Measurements from ENCODE around the gene SMYD3.
A peak's percentile ranks its signal among the peaks of the same experiment; 100 is the strongest.

The SMYD3 gene

GRCh38 chr1:246131095-246131494, 376.0 kb downstream of the SMYD3 start:
- DNase-seq, result no peak

- DNase-seq, result no peak
Measured at GRCh38 chr1:246128494-246129069, 378.5 kb downstream of the SMYD3 start.

GRCh38 chr1:246126580-246126979, 380.5 kb downstream of the SMYD3 start:
- no peak for DNase-seq

- DNase-seq, result no peak
Measured at GRCh38 chr1:246122071-246122470, 385.0 kb downstream of the SMYD3 start.

- DNase-seq, result no peak
Measured at GRCh38 chr1:246121533-246121932, 385.5 kb downstream of the SMYD3 start.

- DNase-seq, result peak; percentile 43
Measured at GRCh38 chr1:246117066-246117791, 389.9 kb downstream of the SMYD3 start.

- no peak for DNase-seq
Measured at GRCh38 chr1:246114369-246114768, 392.7 kb downstream of the SMYD3 start.

- peak; percentile 52 for DNase-seq
Measured at GRCh38 chr1:246113555-246114095, 393.5 kb downstream of the SMYD3 start.

GRCh38 chr1:246111570-246111969, 395.5 kb downstream of the SMYD3 start:
- no peak for DNase-seq

- DNase-seq, result peak; percentile 96
Measured at GRCh38 chr1:246110343-246111219, 396.5 kb downstream of the SMYD3 start.

GRCh38 chr1:246108278-246108925, 398.7 kb downstream of the SMYD3 start:
- DNase-seq, result peak; percentile 70

- DNase-seq, result peak; percentile 68
Measured at GRCh38 chr1:246107516-246108277, 399.4 kb downstream of the SMYD3 start.

- DNase-seq, result no peak
Measured at GRCh38 chr1:246106342-246106763, 400.7 kb downstream of the SMYD3 start.

GRCh38 chr1:246104927-246105326, 402.2 kb downstream of the SMYD3 start:
- DNase-seq, result no peak

GRCh38 chr1:246099570-246099969, 407.5 kb downstream of the SMYD3 start:
- no peak for DNase-seq

GRCh38 chr1:246096356-246096755, 410.7 kb downstream of the SMYD3 start:
- no peak for DNase-seq

GRCh38 chr1:246095443-246095842, 411.6 kb downstream of the SMYD3 start:
- DNase-seq, result no peak

- no peak for DNase-seq
Measured at GRCh38 chr1:246093230-246093629, 413.8 kb downstream of the SMYD3 start.

- DNase-seq, result no peak
Measured at GRCh38 chr1:246092136-246092535, 414.9 kb downstream of the SMYD3 start.

- DNase-seq, result no peak
Measured at GRCh38 chr1:246091477-246091876, 415.6 kb downstream of the SMYD3 start.

GRCh38 chr1:246086191-246086590, 420.9 kb downstream of the SMYD3 start:
- no peak for DNase-seq

GRCh38 chr1:246083416-246083815, 423.7 kb downstream of the SMYD3 start:
- DNase-seq, result no peak
